Measurements from ENCODE around the gene CSE1L. TPM values are rescaled to one million over a fixed set of nuclear protein-coding genes. Genes with fewer than 3 reads are reported as not detected.

Gene CSE1L
- total RNA-seq, 1 donor from 2014 or later, result 40.7 TPM

- peaks cover 10% of the 10 kb centered on the region for H3K4me1 Mint-ChIP-seq (ENCODE audit: low read depth)
- TF ChIP-seq CTCF (IDR thresholded peaks at IDR 0.05), result no peak
- H3K27ac Mint-ChIP-seq (ENCODE audit: unreplicated experiment), result no peak overlapping the region
- no peak for DNase-seq (ENCODE audit: low spot score)
- H3K9me3 Mint-ChIP-seq (ENCODE audit: low read depth), result no peaks in the 10 kb centered on the region
- no peaks in the 10 kb centered on the region for H3K27me3 Mint-ChIP-seq (ENCODE audit: low read depth)
- no peak overlapping the region for H3K4me3 Mint-ChIP-seq (ENCODE audit: unreplicated experiment)
- H3K36me3 Mint-ChIP-seq (ENCODE audit: low read depth), result peaks cover 18% of the 10 kb centered on the region
Observed at GRCh38 chr20:49030954-49031619, 15.0 kb upstream of the CSE1L start.

- H3K4me3 Mint-ChIP-seq (ENCODE audit: unreplicated experiment), result no peak overlapping the region
- peaks cover 10% of the 10 kb centered on the region for H3K4me1 Mint-ChIP-seq (ENCODE audit: low read depth)
- no peaks in the 10 kb centered on the region for H3K27me3 Mint-ChIP-seq (ENCODE audit: low read depth)
- H3K36me3 Mint-ChIP-seq (ENCODE audit: low read depth), result peaks cover 18% of the 10 kb centered on the region
- DNase-seq (ENCODE audit: low spot score), result no peak
- no peak overlapping the region for H3K27ac Mint-ChIP-seq (ENCODE audit: unreplicated experiment)
- no peaks in the 10 kb centered on the region for H3K9me3 Mint-ChIP-seq (ENCODE audit: low read depth)
- TF ChIP-seq CTCF (IDR thresholded peaks at IDR 0.05), result no peak
Observed at GRCh38 chr20:49032455-49032854, 13.7 kb upstream of the CSE1L start.

- TF ChIP-seq CTCF (IDR thresholded peaks at IDR 0.05), result no peak
- no peak for DNase-seq (ENCODE audit: low spot score)
- Mint-ChIP-seq H3K4me1 (ENCODE audit: low read depth) (peaks cover 1% of the 10 kb centered on the region), H3K27ac (ENCODE audit: unreplicated experiment) (no peak overlapping the region), H3K27me3 (ENCODE audit: low read depth) (no peaks in the 10 kb centered on the region), H3K9me3 (ENCODE audit: low read depth) (no peaks in the 10 kb centered on the region), H3K36me3 (ENCODE audit: low read depth) (peaks cover 15% of the 10 kb centered on the region), H3K4me3 (ENCODE audit: unreplicated experiment) (no peak overlapping the region)
Observed at GRCh38 chr20:49034070-49034732, 11.9 kb upstream of the CSE1L start.

- no peaks in the 10 kb centered on the region for H3K4me1 Mint-ChIP-seq (ENCODE audit: low read depth)
- H3K27me3 Mint-ChIP-seq (ENCODE audit: low read depth), result no peaks in the 10 kb centered on the region
- no peaks in the 10 kb centered on the region for H3K9me3 Mint-ChIP-seq (ENCODE audit: low read depth)
- peaks cover 9% of the 10 kb centered on the region for H3K36me3 Mint-ChIP-seq (ENCODE audit: low read depth)
- no peak for TF ChIP-seq CTCF (IDR thresholded peaks at IDR 0.05)
- no peak overlapping the region for H3K4me3 Mint-ChIP-seq (ENCODE audit: unreplicated experiment)
- H3K27ac Mint-ChIP-seq (ENCODE audit: unreplicated experiment), result no peak overlapping the region
- no peak for DNase-seq (ENCODE audit: low spot score)
Observed at GRCh38 chr20:49037962-49038387, 8.1 kb upstream of the CSE1L start.

- no peak for TF ChIP-seq CTCF (IDR thresholded peaks at IDR 0.05)
- H3K27me3 Mint-ChIP-seq (ENCODE audit: low read depth), result no peaks in the 10 kb centered on the region
- H3K36me3 Mint-ChIP-seq (ENCODE audit: low read depth), result peaks cover 2% of the 10 kb centered on the region
- H3K4me3 Mint-ChIP-seq (ENCODE audit: unreplicated experiment), result no peak overlapping the region
- DNase-seq (ENCODE audit: low spot score), result no peak
- H3K4me1 Mint-ChIP-seq (ENCODE audit: low read depth), result no peaks in the 10 kb centered on the region
- H3K9me3 Mint-ChIP-seq (ENCODE audit: low read depth), result no peaks in the 10 kb centered on the region
- H3K27ac Mint-ChIP-seq (ENCODE audit: unreplicated experiment), result no peak overlapping the region
Observed at GRCh38 chr20:49039854-49040253, 6.3 kb upstream of the CSE1L start.

All from chondrocyte (in vitro differentiated cells).